Right kidney (tissue), 9 donors: ENCODE results near the gene RIPK4.

Source experiments
- DNase-seq: peaks from one replicate; pipeline ENCODE4 v3.0.0-alpha.2; 2016
- long read RNA-seq, 8 donors: transcript quantifications; one replicate each; lab custom pipeline, GENCODE V29; 2026

Gene RIPK4
- long read RNA-seq, donor 1, partial matches to known transcripts: 0 of 2 reads
- long read RNA-seq, donor 1, other reads (novel, unspliced or antisense): 0 of 2 reads
- long read RNA-seq, donor 2, partial matches to known transcripts: 0 of 1 reads
- long read RNA-seq, donor 2, other reads (novel, unspliced or antisense): 0 of 1 reads
- long read RNA-seq, donor 3, partial matches to known transcripts: 0 of 2 reads
- long read RNA-seq, donor 3, other reads (novel, unspliced or antisense): 0 of 2 reads
- long read RNA-seq, donor 4, partial matches to known transcripts: 0 of 3 reads
- long read RNA-seq, donor 4, other reads (novel, unspliced or antisense): 0 of 3 reads
- long read RNA-seq, donor 5, partial matches to known transcripts: 0 of 3 reads
- long read RNA-seq, donor 5, other reads (novel, unspliced or antisense): 0 of 3 reads
- long read RNA-seq, donor 6, transcript RIPK4-201 (8 exons, 3,889 nt): major isoform, 5 of 5 reads
- long read RNA-seq, donor 6, partial matches to known transcripts: 0 of 5 reads
- long read RNA-seq, donor 6, other reads (novel, unspliced or antisense): 0 of 5 reads
- long read RNA-seq, donor 7, partial matches to known transcripts: 5 of 7 reads
- long read RNA-seq, donor 7, other reads (novel, unspliced or antisense): 0 of 7 reads
- long read RNA-seq, donor 8, partial matches to known transcripts: 0 of 4 reads
- long read RNA-seq, donor 8, other reads (novel, unspliced or antisense): 0 of 4 reads

GRCh38 chr21:41766883-41767605, at the start of gene RIPK4:
RIPK4 (minus strand) TSS chr21:41767052; CDS start chr21:41767041, 11 bp downstream.
- peak; percentile 75 for DNase-seq

DNA sequence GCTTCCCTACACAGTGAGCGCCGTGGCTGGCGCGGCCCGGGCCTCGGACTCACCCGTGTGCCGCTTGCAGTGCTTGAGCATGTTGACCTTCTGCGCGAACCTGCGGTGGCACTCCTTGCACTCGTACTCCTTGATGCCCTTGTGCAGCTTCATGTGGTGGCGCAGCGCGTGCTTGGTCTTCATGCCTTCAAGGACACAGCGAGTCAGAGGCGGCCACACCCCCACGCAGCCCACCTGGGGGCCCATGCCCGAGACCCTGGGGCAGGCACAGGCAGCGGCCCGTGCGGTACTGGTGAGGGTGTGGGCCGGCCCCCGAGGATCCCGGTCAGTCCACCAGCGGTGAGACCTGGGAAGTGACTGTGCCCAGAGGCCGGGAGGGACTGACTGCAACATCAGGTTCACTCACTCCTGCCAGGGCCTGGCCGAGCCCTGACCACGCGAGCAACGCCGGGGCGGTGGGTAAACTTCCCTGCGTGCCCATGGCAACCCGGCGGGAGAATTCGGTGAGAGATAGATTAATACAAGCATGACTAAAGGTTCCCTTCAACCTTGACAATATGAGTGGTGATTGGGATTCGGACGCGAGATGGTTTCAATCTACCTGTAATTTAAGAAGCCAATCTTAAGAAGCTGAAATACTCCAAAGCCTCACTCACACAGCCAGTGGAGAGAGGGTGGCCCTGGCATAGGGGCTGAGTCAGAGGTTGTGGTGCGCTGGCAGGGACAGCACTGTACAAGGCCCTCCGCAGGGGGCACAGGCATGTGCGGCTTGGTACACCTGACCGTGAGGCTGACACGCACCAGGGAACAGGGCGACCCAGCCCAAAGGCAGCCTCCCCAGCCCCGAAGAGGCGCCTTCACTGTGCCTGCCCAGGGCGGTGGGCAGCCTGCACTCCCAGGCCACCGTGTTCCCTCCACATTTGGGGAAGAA, 49.1 kb upstream of the RIPK4 start:
- DNase-seq: no peak

DNA sequence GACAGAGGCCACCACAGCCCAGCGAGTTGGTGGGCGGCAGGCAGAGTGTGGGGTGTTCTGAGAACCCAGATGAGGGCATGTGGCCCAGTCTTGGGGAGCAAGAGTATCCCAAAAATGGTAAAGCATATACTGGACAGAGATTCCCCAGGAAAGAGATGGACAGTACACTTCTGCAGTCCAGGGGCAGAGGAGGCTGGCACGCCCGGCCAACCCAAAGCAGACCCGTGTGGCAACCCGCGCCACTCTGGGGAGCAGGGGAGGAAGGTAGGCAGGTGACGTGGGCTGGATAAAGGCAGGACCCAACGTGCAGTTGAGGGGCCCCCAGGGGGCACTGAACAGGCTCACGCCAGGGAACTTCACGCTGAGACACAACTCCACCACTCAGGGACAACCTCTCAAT, 46.4 kb upstream of the RIPK4 start:
- DNase-seq: no peak

DNA sequence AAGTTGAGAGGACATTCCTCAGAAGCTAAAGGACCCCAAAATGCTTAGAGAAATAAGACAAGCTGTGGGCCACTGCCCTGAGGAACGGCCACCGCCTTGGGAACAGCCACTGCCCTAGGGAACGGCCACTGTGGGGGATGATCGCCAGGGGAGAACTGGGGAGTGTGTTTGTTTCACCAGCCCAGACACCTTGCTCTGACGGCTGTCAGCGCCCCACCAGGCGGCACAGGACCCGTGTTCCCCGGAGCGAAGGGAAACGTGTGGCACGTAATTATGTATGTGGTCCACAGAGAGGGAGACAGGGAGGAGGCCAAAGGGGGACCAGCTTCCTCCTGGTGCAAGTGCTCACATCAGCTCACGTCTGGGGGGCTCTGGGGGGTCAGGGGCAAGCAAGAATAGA, 45.8 kb upstream of the RIPK4 start:
- DNase-seq: no peak

- DNase-seq: no peak
Observed at GRCh38 chr21:41810597-41810932, 43.7 kb upstream of the RIPK4 start.

DNA sequence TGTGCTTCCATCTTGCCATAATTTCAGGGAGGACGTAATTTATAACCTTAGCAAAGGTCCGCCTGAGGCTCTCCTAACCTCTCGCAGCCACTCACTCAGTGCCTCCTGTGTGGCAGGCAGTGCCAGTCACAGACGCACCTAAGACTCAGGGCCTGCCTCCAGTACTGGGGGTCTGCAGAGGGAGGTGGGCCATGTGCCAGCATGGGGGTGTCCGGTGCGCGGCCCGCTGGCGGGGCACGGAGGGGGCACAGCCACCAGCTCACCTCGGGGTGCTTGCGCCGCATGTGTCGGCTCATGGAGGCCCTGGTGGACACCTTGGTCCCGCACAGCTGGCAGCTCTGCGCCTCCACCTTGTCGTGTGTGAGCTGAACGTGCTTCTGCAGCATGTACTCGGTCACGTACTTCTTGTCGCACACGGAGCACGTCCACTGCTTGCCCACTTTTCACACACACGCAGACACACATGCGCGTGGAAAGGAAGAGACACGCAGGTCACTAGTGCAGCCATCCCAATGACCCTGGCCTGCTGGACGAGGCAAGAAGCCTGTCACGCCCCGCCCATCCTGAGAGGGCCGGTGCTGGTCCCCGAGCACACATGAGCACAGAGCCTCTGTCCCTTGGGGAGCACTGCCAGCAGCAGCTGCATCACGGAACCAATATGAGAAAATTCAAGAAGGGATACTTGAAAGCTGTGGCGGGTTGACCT, 43.2 kb upstream of the RIPK4 start:
- no peak for DNase-seq

DNA sequence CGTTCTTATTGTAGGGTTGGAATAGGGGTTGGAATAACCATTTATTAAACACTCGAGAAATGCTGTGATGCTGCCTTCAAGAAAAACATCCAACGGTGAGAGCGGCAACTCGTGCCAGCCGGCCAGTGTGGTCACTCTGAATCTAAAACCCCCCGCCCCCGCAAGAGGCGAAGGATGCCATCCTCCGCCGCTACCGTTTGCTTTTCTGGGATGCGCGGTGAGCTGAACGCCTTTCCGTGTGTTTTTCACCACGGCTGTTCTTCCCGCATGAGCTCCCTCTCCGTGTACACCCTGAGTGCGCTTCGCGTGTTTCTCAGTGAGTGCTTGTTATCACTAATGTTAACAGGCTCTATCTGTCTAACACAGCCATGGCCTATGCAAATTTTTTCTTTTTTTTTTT, 42.0 kb upstream of the RIPK4 start:
- no peak for DNase-seq

GRCh38 chr21:41808094-41808493, 41.2 kb upstream of the RIPK4 start:
- DNase-seq: no peak

DNA sequence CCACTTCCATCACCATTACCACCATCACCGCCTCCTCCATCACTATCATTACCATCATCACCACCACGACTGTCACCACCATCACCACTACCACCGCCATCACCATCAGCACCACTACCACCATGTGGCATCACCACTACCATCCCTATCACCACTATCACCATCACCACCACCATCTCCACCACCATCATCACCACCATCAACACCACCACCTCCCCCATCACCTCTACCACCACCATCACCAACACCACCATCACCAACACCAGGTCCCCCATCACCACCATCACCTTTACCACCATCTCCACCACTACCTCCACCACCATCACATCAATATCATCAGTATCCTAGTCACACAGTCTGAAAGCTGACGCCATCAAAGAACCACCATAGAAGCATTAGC, 39.9 kb upstream of the RIPK4 start:
- no peak for DNase-seq

DNA sequence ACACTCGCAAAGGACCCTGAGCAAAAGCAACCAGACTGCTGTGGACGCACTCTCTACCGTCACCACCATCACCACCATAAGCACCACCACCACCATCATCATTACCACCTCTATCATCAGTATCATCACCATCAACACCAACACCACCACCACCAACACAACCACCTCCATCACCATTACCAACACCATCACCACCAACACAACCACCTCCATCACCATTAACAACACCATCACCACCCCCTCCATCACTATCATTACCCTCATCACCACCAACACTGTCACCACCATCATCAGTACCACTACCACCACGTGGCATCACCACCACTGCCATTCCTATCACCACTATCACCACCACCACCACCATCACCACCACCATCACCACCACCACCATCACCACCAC, 38.8 kb upstream of the RIPK4 start:
- DNase-seq: no peak

GRCh38 chr21:41805038-41805437, 38.2 kb upstream of the RIPK4 start:
- no peak for DNase-seq

- DNase-seq: no peak
Observed at GRCh38 chr21:41804381-41804780, 37.5 kb upstream of the RIPK4 start.

GRCh38 chr21:41803316-41803715, 36.5 kb upstream of the RIPK4 start:
- DNase-seq: no peak

DNA sequence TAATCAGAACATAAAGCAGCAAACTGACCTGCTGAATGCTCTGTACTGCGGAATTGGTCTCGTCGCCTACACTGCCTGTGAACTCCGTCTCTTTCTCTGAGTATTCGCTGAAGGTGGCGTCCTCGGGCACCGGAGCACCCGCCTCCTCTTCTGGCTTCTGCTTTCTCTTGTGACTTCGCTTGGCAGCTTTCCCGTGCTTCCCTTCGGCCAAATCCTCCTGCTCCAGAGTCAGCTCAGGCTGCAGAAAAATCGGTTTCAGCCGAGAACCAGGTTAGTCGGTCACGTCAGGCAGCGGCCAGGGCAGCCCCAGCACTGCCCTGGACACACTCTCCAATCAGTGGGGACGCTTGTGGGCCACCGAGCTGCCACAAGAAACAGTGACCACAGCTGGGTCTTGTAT, 35.8 kb upstream of the RIPK4 start:
- DNase-seq: no peak

DNA sequence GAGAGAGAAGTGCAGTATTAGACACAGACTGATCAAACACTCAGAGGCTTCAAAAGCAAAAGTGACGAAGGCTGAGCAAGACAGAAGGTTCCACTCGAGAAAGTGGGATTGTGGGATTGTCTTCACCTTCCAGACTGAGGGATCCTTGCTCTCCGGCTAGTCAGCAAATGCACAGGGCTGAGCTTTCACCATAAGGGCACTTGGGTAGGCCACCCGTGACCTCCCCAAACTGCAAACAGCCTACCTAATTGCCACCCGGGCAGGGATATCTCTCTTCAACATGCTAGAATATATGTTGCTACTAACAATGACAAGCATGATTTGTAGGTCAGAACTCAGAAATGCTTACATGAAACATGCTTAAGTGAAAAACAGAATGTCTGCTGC, 35.3 kb upstream of the RIPK4 start:
- DNase-seq: no peak

- no peak for DNase-seq
Observed at GRCh38 chr21:41801321-41802197, 34.7 kb upstream of the RIPK4 start.

GRCh38 chr21:41800425-41801320, 33.8 kb upstream of the RIPK4 start:
- no peak for DNase-seq

DNA sequence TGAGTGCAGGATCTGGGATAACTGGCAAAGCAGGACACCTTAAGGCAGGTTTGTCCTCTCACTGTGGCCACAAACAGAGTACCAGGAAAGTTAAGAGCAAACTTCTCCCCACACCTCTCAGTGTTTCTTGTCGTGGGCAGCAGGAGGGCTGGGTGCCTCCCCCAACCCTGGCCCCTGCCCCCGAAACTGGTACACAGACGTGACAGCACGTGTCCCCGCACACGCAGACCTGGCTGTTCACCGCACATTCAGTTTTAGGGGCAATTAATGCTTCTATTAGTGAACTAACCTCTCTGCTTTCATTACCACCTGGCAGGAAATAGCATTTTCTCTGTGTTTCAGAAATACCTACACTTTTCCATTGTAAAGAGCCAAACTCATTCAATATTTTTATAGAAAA, 32.9 kb upstream of the RIPK4 start:
- DNase-seq: no peak

- DNase-seq: no peak
Observed at GRCh38 chr21:41798326-41798725, 31.5 kb upstream of the RIPK4 start.
